GM18873 (cell line): ENCODE data around the gene PRSS56.

Experiments
- ATAC-seq: cut with Tn5 transposase; IDR thresholded peaks from one replicate; pipeline ENCODE4 v1.9.1; 2021; ENCODE audit warnings: mild to moderate bottlenecking, moderate library complexity, moderate number of reproducible peaks; ENCODE audit not compliant: unreplicated experiment, low FRiP score

Gene PRSS56

DNA sequence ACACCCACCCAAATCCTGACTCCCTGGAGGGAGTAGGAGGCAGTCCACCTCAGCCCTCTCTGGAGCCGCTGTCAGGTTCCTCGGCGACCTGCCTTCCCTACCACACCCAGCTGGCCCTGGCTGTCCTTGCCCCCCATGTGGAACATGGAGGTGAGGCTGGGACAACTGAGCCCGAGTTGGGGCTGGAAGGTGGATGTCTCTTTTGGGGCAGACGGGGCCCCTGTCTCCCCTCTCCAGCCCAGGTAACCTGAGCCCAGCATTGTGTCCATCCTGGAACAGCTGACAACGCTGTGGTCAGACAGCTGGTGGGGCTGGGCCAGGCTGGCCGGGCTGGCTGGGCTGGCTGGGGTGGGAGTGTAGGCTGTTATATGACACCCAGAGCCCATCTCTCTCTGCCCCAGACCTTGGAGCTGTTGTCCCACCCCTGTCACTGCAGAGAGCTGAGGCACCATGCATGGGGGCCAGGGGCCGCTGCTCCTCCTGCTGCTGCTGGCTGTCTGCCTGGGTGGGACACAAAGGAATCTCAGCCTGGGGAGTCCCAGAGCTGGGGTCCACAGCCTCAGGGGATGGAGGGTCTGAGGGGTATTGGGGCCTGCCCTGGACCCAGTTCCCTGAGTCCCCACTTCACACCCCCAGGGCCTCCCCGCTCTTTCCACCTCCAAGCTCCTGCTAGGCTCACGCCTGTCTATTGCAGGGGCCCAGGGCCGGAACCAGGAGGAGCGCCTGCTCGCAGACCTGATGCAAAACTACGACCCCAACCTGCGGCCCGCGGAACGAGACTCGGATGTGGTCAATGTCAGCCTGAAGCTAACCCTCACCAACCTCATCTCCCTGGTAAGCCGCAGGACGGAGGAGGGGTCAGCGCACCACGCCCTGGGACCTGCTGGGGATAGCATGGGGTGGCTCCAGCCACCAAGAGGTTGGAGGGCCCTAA lies 19.4 kb downstream of the PRSS56 start, which contains the start of gene CHRNG:
Gene CHRNG (plus strand): TSS at position 395 of the 934 bp plus-strand sequence. CDS start 56 bp downstream, at position 451.
- no peak for ATAC-seq

DNA sequence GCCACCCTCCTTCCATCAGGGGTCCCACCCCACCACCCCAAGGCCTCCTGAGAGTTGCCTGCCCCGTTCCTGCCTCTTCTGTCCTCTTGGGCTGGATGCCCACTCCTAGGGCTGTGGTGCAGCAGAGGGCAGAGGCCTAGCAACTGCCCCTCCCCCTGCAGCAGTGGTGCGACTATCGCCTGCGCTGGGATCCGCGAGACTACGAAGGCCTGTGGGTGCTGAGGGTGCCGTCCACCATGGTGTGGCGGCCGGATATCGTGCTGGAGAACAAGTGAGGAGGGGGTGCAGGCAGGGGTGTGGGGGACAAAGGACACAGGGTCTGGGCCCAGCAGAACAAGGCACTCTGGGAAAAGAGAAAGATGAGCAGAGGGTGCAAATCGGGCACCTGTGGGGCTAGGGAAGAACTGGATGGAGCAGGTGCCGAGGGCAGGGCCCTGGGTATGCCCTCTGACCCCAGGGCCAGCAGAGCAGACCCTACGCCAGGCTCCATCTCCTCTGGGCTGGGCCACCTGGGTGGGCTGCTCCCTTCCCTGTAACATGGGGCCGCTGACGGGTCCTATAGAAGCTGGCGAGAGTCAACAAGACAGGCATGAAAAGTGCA lies 20.4 kb downstream of the PRSS56 start:
- ATAC-seq: no peak

DNA sequence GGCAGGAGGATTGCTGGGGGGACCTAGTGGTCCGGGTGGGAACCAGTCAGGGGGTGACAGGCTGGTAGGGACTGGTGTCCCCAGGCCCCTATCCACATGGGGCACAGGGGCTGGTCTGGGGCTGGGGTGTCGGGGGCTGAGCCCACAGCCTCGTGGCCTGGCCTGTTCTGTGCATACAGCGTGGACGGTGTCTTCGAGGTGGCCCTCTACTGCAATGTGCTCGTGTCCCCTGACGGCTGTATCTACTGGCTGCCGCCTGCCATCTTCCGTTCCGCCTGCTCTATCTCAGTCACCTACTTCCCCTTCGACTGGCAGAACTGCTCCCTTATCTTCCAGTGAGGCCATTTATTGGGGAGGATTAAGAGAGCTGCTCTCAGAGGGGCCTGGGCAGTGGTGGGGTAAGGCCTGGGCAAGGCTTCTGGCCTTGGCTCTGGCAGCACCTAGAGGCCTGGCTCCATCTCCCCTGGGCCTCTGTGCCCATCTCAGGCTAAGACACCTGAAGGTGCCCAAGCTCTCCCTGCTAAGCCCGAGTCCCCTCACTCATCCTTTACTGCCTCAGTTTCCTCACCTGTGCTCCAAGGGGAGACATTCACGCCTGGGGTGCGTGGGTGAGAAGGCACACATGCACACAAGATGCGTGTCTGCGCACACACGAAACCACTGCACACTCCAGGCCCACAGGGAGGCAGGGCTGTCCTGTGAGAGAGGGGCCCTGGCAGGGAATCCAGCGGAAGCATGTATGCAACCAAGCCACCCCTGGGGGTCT lies 21.2 kb downstream of the PRSS56 start:
- ATAC-seq: no peak

DNA sequence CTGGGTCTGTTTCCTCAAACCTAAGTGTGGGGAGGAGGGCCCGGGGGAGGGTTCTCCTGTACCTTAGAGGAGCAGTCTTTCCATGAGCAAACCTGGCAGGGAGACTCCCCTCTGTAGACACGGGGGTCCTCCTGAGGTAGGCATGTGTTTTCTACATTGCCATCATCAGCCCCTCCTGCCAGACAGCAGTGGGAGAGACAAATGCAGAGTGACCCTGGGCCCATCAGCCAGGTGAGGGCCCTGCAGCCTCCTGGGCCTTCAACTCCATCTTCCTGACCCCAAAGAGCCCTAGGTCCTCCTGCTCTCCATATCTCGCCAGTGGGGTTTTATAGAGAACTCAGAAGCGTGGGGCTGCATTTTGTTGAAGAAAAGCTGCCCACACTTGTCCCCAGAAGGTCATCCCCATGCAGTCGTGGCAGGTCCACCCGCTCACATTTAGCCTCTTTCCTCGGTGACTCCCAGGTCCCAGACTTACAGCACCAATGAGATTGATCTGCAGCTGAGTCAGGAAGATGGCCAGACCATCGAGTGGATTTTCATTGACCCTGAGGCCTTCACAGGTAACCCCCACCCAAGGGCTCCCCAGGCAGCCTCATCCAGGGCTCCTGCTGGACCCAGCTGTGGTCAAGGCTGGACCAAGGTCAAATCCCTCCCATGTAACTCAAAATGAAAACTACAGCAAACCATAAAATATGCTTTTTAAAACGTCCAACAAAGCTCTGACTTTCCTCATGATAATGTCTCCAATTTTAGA lies 21.9 kb downstream of the PRSS56 start:
- ATAC-seq: no peak

DNA sequence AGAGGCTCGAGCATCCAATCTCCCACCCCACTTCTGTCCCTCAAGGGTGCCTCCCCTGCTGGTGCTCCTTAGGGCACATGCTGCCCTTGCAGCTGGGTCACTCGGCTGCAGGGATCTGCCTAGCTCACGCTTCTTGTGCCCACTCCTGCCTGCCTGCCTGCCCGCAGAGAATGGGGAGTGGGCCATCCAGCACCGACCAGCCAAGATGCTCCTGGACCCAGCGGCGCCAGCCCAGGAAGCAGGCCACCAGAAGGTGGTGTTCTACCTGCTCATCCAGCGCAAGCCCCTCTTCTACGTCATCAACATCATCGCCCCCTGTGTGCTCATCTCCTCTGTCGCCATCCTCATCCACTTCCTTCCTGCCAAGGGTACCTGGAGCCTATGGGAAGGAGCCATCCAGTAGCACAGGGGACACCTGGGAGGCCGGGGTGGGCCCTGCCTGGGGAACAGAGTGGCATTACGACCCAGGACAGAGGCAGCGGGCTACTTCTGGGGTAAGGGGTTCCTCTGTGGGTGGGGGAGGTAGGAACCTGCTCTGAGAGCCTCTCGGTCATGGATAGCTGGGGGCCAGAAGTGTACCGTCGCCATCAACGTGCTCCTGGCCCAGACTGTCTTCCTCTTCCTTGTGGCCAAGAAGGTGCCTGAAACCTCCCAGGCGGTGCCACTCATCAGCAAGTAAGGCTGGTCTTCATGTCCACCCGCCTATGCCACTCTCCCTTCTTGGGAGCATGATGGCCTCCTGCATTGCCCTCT lies 22.7 kb downstream of the PRSS56 start:
- no peak for ATAC-seq

DNA sequence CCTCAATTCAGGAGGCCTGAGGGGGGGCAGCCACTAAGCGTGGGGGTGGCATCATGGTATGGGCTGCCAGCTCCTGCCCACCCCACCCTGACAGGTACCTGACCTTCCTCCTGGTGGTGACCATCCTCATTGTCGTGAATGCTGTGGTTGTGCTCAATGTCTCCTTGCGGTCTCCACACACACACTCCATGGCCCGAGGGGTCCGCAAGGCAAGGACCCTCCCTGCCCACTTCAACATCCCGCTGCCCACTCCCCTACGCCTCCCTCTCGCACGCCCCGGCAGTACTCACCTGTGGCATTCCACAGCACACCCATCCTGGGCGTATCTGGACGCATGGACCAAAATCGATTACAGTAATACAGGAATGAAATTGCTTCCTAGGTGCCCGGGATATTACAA lies 23.3 kb downstream of the PRSS56 start:
- ATAC-seq: no peak

GRCh38 chr2:232543928-232544631 lies 23.9 kb downstream of the PRSS56 start:
- no peak for ATAC-seq

GRCh38 chr2:232544674-232545073 lies 24.5 kb downstream of the PRSS56 start:
- ATAC-seq: no peak

DNA sequence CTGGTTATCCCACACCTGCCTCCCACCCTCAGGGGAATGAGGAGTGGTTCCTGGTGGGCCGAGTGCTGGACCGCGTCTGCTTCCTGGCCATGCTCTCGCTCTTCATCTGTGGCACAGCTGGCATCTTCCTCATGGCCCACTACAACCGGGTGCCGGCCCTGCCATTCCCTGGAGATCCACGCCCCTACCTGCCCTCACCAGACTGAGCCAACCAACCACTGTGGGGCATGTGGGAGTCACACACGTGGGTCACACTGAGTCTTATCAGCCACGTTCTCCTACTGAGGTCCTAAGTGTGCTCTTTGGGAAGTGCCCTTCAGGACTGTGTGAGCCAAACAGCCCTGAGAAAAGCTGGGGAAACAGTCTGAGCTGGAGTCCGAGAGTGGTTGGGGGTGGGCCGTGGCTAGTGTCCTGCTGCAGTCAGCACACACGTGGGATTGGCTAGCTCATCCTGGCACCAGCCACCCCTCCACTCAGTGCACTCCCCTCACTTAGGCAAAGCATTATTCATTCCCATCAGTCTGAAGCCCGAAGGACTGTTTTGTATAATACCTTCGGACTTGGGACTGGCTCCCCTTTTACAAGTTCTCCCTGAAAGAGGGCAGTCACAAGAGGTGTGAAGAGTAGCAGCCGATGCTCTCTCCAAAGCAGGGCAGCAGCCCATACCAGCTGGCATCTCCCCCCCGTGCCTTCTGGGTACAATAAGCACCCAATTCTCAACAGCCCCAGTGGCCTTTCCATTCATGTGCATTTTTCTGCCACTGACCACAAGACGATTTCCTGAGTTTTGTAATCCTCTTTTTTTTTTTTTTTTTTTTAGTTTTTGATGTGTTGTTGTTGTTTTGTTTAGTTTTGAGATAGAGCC lies 25.6 kb downstream of the PRSS56 start:
- no peak for ATAC-seq

DNA sequence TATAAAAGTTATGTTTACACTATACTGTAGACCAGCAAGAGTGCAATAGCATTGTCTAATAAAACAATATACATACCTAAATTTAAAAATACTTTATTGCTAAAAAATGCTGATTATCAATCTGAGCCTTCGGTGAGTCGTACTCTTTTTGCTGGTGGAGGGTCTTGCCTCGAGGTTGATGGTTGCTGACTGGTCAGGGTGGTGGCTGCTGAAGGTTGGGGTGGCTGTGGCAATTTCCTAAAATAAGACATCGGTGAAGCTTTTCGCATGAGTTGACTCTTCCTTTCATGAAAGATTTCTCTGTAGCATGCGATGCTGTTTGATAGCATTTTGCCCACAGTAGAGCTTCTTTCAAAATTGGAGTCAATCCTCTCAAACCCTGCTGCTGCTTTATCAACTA lies 27.8 kb downstream of the PRSS56 start:
- ATAC-seq: no peak

GRCh38 chr2:232549655-232550353 lies 29.6 kb downstream of the PRSS56 start:
- ATAC-seq: no peak

- ATAC-seq: peak; percentile 84
Observed at GRCh38 chr2:232550354-232551249, 30.4 kb downstream of the PRSS56 start, which contains the start of the genes EIF4E2 and TIGD1. Gene EIF4E2 (plus strand): TSS chr2:232550689. CDS start chr2:232550725, 36 bp downstream. Gene TIGD1 (minus strand): TSS chr2:232550557. CDS start chr2:232549882, 675 bp downstream.

- no peak for ATAC-seq
Observed at GRCh38 chr2:232551250-232551638, 31.1 kb downstream of the PRSS56 start.

DNA sequence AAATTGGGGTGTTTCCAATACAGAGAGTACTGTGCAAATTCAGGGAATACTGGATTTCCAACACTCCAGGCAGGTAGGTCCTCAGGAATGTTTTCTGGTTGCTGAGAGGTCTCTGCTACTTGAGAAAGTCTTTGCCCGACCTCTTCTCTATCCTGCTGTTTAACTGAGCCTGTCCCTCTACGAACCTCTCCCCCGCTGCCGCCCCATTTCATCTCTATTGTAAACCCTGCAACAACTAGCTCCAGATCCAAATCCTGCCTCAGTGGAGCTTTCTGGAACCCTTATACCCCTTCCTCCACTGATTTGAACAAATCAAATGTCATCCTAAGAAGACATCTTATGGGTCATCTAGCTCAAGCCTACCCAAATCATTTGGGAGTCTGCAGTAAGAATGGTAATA lies 31.6 kb downstream of the PRSS56 start:
- no peak for ATAC-seq

GRCh38 chr2:232556426-232556825 lies 36.2 kb downstream of the PRSS56 start:
- ATAC-seq: no peak

DNA sequence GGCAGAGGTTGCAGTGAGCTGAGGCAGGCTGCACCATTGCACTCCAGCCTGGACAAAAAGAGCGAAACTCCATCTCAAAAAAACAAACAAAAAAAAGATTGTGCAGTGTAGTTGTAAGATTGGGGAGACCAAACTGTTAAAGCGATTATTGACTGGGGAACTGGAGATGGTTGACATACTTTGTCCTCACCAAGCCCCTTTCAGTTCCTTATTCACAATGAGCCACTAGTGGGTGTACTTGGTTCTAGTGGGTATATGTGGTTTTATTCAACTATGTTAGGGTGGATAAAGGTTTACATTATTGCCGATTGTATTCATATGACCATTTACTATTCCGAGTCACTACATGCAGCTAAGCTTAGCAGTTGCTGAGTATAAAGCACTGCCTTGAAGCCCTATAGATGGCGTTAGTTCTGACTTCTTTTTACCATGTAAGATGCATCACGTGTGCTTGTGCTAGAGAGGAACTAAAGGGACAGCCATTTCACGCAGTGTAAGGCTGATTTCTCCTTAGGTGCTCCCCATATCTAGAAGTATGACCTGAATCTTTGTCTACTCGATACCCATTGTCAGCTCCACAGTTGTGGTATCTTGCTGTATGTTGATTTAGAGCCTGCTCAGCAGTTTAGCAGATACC lies 42.4 kb downstream of the PRSS56 start:
- no peak for ATAC-seq
